D721Med (cell line): ENCODE results near the gene BCKDHA.
"Not testable (repeated sequence)": the region's sequence is repeated elsewhere in the genome, so short reads cannot be mapped to it uniquely, and the experiment has no call there.

Source experiments
- DNase-seq: peaks from one replicate; pipeline ENCODE4 v3.0.0; 2011; ENCODE audit warnings: low spot score; ENCODE audit not compliant: insufficient read length
- FAIRE-seq: peaks from 2 replicates; lab custom pipeline; 2011; peaks lifted over from hg19 to GRCh38; lab: Jason Lieb, UNC
- TF ChIP-seq, protein P1 (sequence below): IDR thresholded peaks from 2 replicates; pipeline ENCODE4 v1.5.1; 2012; ENCODE audit warnings: mild to moderate bottlenecking, control low read depth; ENCODE audit not compliant: insufficient read depth; ENCODE audit errors: missing control alignments

The BCKDHA gene

DNA sequence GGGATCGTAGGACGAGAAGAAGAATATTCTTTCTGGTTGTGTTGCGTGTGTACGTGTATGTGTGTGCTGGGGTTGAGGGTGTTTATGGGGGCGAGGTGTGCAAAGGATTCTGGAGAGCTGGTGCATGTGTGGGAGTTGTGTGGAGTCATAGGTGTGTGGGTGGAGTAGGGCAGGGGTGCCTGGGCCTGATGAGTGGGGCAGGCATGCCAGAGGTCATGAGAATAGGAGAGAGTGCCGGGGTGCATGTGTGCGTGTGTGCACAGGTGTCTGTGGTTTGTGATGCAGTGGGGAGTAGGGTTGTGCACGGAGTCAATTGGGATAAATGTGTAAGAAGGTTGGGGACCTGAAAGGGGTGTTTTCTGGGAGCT, 20.6 kb upstream of the BCKDHA start:
- TF ChIP-seq, protein P1, sequence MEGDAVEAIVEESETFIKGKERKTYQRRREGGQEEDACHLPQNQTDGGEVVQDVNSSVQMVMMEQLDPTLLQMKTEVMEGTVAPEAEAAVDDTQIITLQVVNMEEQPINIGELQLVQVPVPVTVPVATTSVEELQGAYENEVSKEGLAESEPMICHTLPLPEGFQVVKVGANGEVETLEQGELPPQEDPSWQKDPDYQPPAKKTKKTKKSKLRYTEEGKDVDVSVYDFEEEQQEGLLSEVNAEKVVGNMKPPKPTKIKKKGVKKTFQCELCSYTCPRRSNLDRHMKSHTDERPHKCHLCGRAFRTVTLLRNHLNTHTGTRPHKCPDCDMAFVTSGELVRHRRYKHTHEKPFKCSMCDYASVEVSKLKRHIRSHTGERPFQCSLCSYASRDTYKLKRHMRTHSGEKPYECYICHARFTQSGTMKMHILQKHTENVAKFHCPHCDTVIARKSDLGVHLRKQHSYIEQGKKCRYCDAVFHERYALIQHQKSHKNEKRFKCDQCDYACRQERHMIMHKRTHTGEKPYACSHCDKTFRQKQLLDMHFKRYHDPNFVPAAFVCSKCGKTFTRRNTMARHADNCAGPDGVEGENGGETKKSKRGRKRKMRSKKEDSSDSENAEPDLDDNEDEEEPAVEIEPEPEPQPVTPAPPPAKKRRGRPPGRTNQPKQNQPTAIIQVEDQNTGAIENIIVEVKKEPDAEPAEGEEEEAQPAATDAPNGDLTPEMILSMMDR: no peak
- FAIRE-seq: no peak
- DNase-seq: no peak

GRCh38 chr19:41377977-41378709, 19.5 kb upstream of the BCKDHA start:
- no peak for FAIRE-seq
- no peak for DNase-seq

GRCh38 chr19:41381536-41381935, 16.1 kb upstream of the BCKDHA start:
- FAIRE-seq, DNase-seq: not testable (repeated sequence)

More at GRCh38 chr19:41377977-41378709, 19.5 kb upstream of the BCKDHA start:
- TF ChIP-seq, protein P1: no peak

DNA sequence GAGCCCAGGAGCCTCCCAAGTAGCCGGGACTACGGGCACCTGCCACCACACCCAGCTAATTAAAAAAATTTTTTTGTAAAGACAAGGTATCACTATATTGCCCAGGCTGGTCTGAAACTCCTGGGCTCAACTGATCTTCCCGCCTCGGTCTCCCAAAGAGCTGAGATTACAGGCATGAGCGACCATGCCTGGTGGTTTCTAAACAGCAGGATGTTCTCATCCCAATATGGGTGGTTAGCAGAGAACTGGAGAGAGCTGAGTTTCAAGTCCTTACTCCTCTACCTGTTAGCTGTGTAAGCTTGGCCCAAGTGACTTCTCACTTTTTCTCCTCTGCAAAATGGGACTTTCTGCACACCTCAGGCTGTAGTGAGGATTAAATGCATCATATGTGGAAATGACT, 13.3 kb upstream of the BCKDHA start:
- TF ChIP-seq, protein P1: no peak
- no peak for FAIRE-seq

DNA sequence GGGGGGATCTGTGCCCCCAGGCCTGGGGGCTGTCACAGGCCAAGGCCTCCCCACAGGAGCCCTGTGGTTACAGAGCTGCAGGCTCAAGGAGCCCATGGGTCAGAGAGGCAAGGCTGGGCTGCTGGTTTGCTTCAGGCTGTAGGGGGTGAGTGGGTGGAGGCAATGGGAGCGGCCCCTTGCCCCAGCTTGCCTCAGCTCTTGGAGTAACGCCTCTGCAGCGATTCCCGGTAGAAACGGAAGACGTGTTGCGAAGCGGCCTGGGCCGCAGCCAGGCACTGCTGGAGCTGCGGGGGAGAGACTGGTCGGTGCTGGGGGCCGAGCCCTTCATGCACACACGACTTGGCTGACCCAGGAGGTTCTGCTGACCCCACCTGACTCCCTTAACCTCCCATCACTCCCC, 11.2 kb upstream of the BCKDHA start:
- DNase-seq (no peak), FAIRE-seq (no peak)
- TF ChIP-seq, protein P1: no peak

More for the DNA sequence above, 13.3 kb upstream of the BCKDHA start:
- DNase-seq: no peak

DNA sequence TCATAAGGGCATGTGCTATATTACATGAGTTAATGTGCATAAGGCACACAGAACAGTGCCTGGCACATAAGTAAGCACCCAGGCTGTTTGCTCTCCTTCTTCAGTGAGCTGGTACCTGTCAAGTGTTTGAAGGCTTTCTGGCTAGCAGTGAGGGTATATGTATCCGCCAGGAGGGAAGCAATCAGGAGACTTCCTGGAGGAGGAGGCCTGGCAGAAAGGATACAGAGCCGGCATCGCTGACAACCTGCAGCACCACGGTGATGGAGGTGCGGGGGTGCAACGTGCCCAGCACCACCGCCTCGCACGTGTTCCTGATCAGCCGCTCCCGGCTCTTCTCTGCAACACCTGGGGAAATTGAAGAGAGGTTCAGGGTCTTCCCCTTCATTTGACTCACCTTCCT, 6.0 kb upstream of the BCKDHA start:
- TF ChIP-seq, protein P1: no peak
- no peak for DNase-seq
- no peak for FAIRE-seq

DNA sequence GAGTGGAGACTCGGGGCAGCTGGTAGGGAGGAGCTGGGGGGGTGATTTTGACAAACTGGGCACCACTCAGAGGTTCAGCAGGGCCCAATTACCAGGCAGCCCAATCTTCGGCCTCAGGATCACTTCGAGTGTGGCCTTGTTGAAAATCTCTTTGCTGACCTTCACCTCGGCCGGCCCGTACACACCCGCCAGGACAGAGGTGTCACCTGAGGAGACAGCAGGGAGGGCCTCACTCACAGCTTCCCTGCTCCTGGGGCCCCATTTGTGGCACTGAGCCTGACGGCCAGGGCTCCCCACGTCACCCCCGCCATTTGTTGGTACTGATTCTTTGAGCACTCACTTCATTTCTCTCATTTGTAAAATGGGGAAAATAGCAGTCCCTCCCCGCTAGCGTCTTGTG, 4.8 kb upstream of the BCKDHA start:
- TF ChIP-seq, protein P1: no peak
- no peak for FAIRE-seq
- DNase-seq: no peak
